Neutrophil (primary cell): ENCODE data around the gene SRRM2.

Experiments
- H3K27ac ChIP-seq: fragments of 200-600 bp; sonication (generic); 2 replicates; pipeline ENCODE4 v1.5.1; 2016; ENCODE audit warnings: mild to moderate bottlenecking, moderate library complexity
- H3K27me3 ChIP-seq: fragments of 200-600 bp; sonication (generic); 2 replicates; pipeline ENCODE4 v1.6.0; 2016; ENCODE audit warnings: mild to moderate bottlenecking
- H3K36me3 ChIP-seq: fragments of 200-600 bp; sonication (generic); 2 replicates; pipeline ENCODE4 v1.5.1; 2017
- H3K4me1 ChIP-seq, 2 experiments: fragments of 200-600 bp in 1 of 2; sonication (generic) in 1 of 2; 1 replicate in 1 of 2; 2 replicates in 1 of 2; pipeline versions ENCODE4 v1.5.1 to v1.6.1; 2013 to 2016; ENCODE audit warnings: low read depth in 1 of 2, low read length in 1 of 2, mild to moderate bottlenecking in 1 of 2, moderate library complexity in 1 of 2; ENCODE audit not compliant: control insufficient read depth in 1 of 2, insufficient read depth in 1 of 2
- H3K4me3 ChIP-seq, 2 experiments: fragments of 200-600 bp in 1 of 2; sonication (generic) in 1 of 2; 1 replicate in 1 of 2; 2 replicates in 1 of 2; pipeline ENCODE4 v1.5.1; 2013 to 2016; ENCODE audit warnings: low read depth in 1 of 2, low read length in 1 of 2, mild to moderate bottlenecking in 1 of 2, moderate library complexity in 1 of 2
- H3K9me3 ChIP-seq: fragments of 200-600 bp; sonication (generic); 2 replicates; pipeline ENCODE4 v1.5.1; 2016
- TF ChIP-seq, protein P1 (sequence below): fragments of 200-600 bp; sonication (generic); IDR thresholded peaks from 2 replicates; pipeline ENCODE4 v1.5.1; 2016; ENCODE audit warnings: antibody characterized with exemption

SRRM2 gene

GRCh38 chr16:2770057-2770951, 17.9 kb downstream of the SRRM2 start:
- peaks cover 5 to 8% of the 10 kb centered on the region in 2 experiments for H3K4me1 ChIP-seq
- no peaks in the 10 kb centered on the region for H3K9me3 ChIP-seq
- H3K36me3 ChIP-seq, result peaks cover 98% of the 10 kb centered on the region
- no peaks in the 10 kb centered on the region for H3K27me3 ChIP-seq
- H3K27ac ChIP-seq, result no peak overlapping the region
- H3K4me3 ChIP-seq, result no peak overlapping the region
- TF ChIP-seq, protein P1, sequence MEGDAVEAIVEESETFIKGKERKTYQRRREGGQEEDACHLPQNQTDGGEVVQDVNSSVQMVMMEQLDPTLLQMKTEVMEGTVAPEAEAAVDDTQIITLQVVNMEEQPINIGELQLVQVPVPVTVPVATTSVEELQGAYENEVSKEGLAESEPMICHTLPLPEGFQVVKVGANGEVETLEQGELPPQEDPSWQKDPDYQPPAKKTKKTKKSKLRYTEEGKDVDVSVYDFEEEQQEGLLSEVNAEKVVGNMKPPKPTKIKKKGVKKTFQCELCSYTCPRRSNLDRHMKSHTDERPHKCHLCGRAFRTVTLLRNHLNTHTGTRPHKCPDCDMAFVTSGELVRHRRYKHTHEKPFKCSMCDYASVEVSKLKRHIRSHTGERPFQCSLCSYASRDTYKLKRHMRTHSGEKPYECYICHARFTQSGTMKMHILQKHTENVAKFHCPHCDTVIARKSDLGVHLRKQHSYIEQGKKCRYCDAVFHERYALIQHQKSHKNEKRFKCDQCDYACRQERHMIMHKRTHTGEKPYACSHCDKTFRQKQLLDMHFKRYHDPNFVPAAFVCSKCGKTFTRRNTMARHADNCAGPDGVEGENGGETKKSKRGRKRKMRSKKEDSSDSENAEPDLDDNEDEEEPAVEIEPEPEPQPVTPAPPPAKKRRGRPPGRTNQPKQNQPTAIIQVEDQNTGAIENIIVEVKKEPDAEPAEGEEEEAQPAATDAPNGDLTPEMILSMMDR, result no peak

- Histone ChIP-seq H3K9me3 (no peaks in the 10 kb centered on the region), H3K4me1 (peaks cover 19 to 22% of the 10 kb centered on the region in 2 experiments), H3K4me3 (no peak overlapping the region), H3K27ac (peak overlapping the region; percentile 0), H3K27me3 (no peaks in the 10 kb centered on the region), H3K36me3 (peaks cover 84% of the 10 kb centered on the region)
- TF ChIP-seq, protein P1, result no peak
Measured at GRCh38 chr16:2771496-2772402, 19.3 kb downstream of the SRRM2 start.

GRCh38 chr16:2773188-2773968, 20.9 kb downstream of the SRRM2 start:
- TF ChIP-seq, protein P1, result no peak
- Histone ChIP-seq H3K27me3 (no peaks in the 10 kb centered on the region), H3K4me1 (peaks cover 27 to 29% of the 10 kb centered on the region in 2 experiments), H3K9me3 (no peaks in the 10 kb centered on the region), H3K36me3 (peaks cover 68% of the 10 kb centered on the region), H3K4me3 (no peak overlapping the region), H3K27ac (peak overlapping the region; percentile 3)

GRCh38 chr16:2774161-2774891, 21.9 kb downstream of the SRRM2 start:
- TF ChIP-seq, protein P1, result no peak
- Histone ChIP-seq H3K4me3 (no peak overlapping the region), H3K27ac (peak overlapping the region; percentile 62), H3K9me3 (no peaks in the 10 kb centered on the region), H3K36me3 (peaks cover 59% of the 10 kb centered on the region), H3K27me3 (no peaks in the 10 kb centered on the region), H3K4me1 (peaks cover 30 to 33% of the 10 kb centered on the region in 2 experiments)
